GM19099 (cell line): ENCODE data around the gene APBA1.

Source experiments
- POLR2A ChIP-seq: IDR thresholded peaks from 3 replicates; pipeline ENCODE4 v1.6.1; 2011; ENCODE audit warnings: low read depth; ENCODE audit not compliant: insufficient read length; ENCODE audit errors: extremely low read depth

Gene APBA1

GRCh38 chr9:69502671-69503301 is 169.4 kb downstream of the APBA1 start:
- TF ChIP-seq POLR2A, result no peak

GRCh38 chr9:69500896-69501295 is 171.3 kb downstream of the APBA1 start:
- no peak for TF ChIP-seq POLR2A

GRCh38 chr9:69499959-69500358 is 172.2 kb downstream of the APBA1 start:
- TF ChIP-seq POLR2A, result no peak

GRCh38 chr9:69499407-69499806 is 172.8 kb downstream of the APBA1 start:
- TF ChIP-seq POLR2A, result no peak

GRCh38 chr9:69498470-69498869 is 173.7 kb downstream of the APBA1 start:
- no peak for TF ChIP-seq POLR2A

GRCh38 chr9:69497816-69498215 is 174.4 kb downstream of the APBA1 start:
- TF ChIP-seq POLR2A, result no peak

- no peak for TF ChIP-seq POLR2A
These were observed 175.2 kb downstream of the APBA1 start for GRCh38 chr9:69496846-69497450.

GRCh38 chr9:69495296-69495695 is 176.9 kb downstream of the APBA1 start:
- TF ChIP-seq POLR2A, result no peak

GRCh38 chr9:69494763-69495162 is 177.4 kb downstream of the APBA1 start:
- TF ChIP-seq POLR2A, result no peak

- TF ChIP-seq POLR2A, result no peak
These were observed 178.0 kb downstream of the APBA1 start for GRCh38 chr9:69494208-69494607.

GRCh38 chr9:69486498-69486897 is 185.7 kb downstream of the APBA1 start:
- no peak for TF ChIP-seq POLR2A

- TF ChIP-seq POLR2A, result no peak
These were observed 186.7 kb downstream of the APBA1 start for GRCh38 chr9:69485466-69485865.

GRCh38 chr9:69483886-69484422 is 188.2 kb downstream of the APBA1 start:
- TF ChIP-seq POLR2A, result no peak

- TF ChIP-seq POLR2A, result no peak
These were observed 195.4 kb downstream of the APBA1 start for GRCh38 chr9:69476797-69477196.

- TF ChIP-seq POLR2A, result no peak
These were observed 196.2 kb downstream of the APBA1 start for GRCh38 chr9:69476016-69476415.

- no peak for TF ChIP-seq POLR2A
These were observed 197.3 kb downstream of the APBA1 start for GRCh38 chr9:69474821-69475220.
